CD4-positive, alpha-beta T cell (primary cell): ENCODE data around the gene ZNF75A. TPM values are rescaled to one million over a fixed set of nuclear protein-coding genes. Genes with fewer than 3 reads are reported as not detected.

Experiments
- ATAC-seq: fragments of 200-7000 bp; cut with Tn5 transposase; one replicate; pipeline ENCODE4 v1.10.0; 2022; ENCODE audit warnings: mild to moderate bottlenecking; ENCODE audit not compliant: poor library complexity
- CTCF ChIA-PET: fragments of 350-600 bp; sonication (Branson Sonifier 250); formaldehyde crosslinking; loops from one replicate; lab custom pipeline; 2021; ENCODE audit warnings: antibody characterized with exemption, inconsistent platforms; lab: Charles Lee
- POLR2A ChIA-PET: fragments of 350-600 bp; sonication (Branson Sonifier 250); formaldehyde crosslinking; loops from one replicate; lab custom pipeline; 2021; ENCODE audit warnings: antibody characterized with exemption, inconsistent platforms; lab: Charles Lee
- DNase-seq, 14 experiments: peaks; one replicate each; pipeline ENCODE4 v3.0.0-alpha.2; 2013 to 2020; ENCODE audit warnings: mixed read lengths in 2 of 14
- H3K27ac ChIP-seq, 2 donors: one replicate each; pipeline versions ENCODE4 v1.5.1 to v1.7.0; 2013; ENCODE audit warnings: low read length in 2 of 2, low read depth in 1 of 2, mild to moderate bottlenecking in 1 of 2
- H3K27me3 ChIP-seq, 2 experiments: 1 replicate in 1 of 2; 2 replicates in 1 of 2; pipeline versions ENCODE4 v1.6.1 to v1.7.0; 2013; ENCODE audit warnings: low read length in 2 of 2, control low read depth in 1 of 2, mild to moderate bottlenecking in 1 of 2, moderate library complexity in 1 of 2; ENCODE audit not compliant: insufficient read depth in 2 of 2, control insufficient read depth in 1 of 2
- H3K36me3 ChIP-seq: one replicate; pipeline ENCODE4 v1.6.1; 2013; ENCODE audit warnings: low read length, control low read depth; ENCODE audit not compliant: insufficient read depth
- H3K4me1 ChIP-seq: one replicate; pipeline ENCODE4 v1.6.1; 2013; ENCODE audit warnings: low read length, control low read depth; ENCODE audit not compliant: insufficient read depth
- H3K4me3 ChIP-seq: one replicate; pipeline ENCODE4 v1.5.1; 2013; ENCODE audit warnings: mild to moderate bottlenecking, low read length, moderate library complexity
- H3K9me3 ChIP-seq, 2 experiments: 1 replicate in 1 of 2; 2 replicates in 1 of 2; pipeline versions ENCODE4 v1.6.1 to v1.7.0; 2013; ENCODE audit warnings: low read length in 2 of 2, mild to moderate bottlenecking in 2 of 2, control low read depth in 1 of 2, moderate library complexity in 1 of 2; ENCODE audit not compliant: control insufficient read depth in 1 of 2, insufficient read depth in 1 of 2
- H3K27ac Mint-ChIP-seq: one replicate; pipeline ENCODE4 v1.8.0; 2020; ENCODE audit warnings: mixed read lengths
- H3K27me3 Mint-ChIP-seq: one replicate; pipeline ENCODE4 v1.8.0; 2021; ENCODE audit warnings: mixed read lengths
- H3K36me3 Mint-ChIP-seq: one replicate; pipeline ENCODE4 v1.8.0; 2021; ENCODE audit warnings: low read depth, mixed read lengths
- H3K4me1 Mint-ChIP-seq: one replicate; pipeline ENCODE4 v1.8.0; 2021; ENCODE audit warnings: low read depth, mixed read lengths
- H3K4me3 Mint-ChIP-seq: one replicate; pipeline ENCODE4 v1.8.0; 2020; ENCODE audit warnings: mild to moderate bottlenecking, mixed read lengths
- H3K9me3 Mint-ChIP-seq: one replicate; pipeline ENCODE4 v1.8.0; 2020; ENCODE audit warnings: mixed read lengths
- CTCF ChIP-seq: fragments of 200-600 bp; IDR thresholded peaks from one replicate; pipeline ENCODE4 v1.8.0; 2022; ENCODE audit warnings: antibody characterized with exemption, mild to moderate bottlenecking
- intact Hi-C, 2 experiments: fragments of 100-400 bp; cut with DNase I in 1 of 2; cut with micrococcal nuclease in 1 of 2; formaldehyde crosslinking; loops; one replicate each; pipeline versions ENCODE4 v1.15.1 to v1.9.0; 2023 to 2025; cut with DNase I, micrococcal nuclease
- total RNA-seq, 174 experiments: library from RNA in 2 of 174; stranded (reverse) in 2 of 174; gene quantifications; one replicate each; pipeline ENCODE4 v1.2.3 and lab custom pipeline; 2021 to 2026

The ZNF75A gene
- total RNA-seq, 2 experiments from 2014 or later, result 41.7 to 42.2 TPM

GRCh38 chr16:3328104-3328503 lies 22.8 kb downstream of the ZNF75A start:
- Histone ChIP-seq H3K9me3 (peaks cover 8 to 24% of the 10 kb centered on the region in 2 experiments), H3K27me3 (no peaks in the 10 kb centered on the region), H3K4me3 (no peak overlapping the region), H3K4me1 (no peaks in the 10 kb centered on the region), H3K36me3 (no peaks in the 10 kb centered on the region), H3K27ac (no peak overlapping the region)
- no peak for TF ChIP-seq CTCF
- peaks cover 38% of the 10 kb centered on the region for H3K36me3 Mint-ChIP-seq
- POLR2A ChIA-PET, result interaction anchor here (1.0 kb wide), 1 partner anchor 45 kb away, joined by 3 read pairs; the partner anchor contains the start of gene ZNF263
- H3K4me1 Mint-ChIP-seq, result no peaks in the 10 kb centered on the region
- ATAC-seq (no peak), DNase-seq (no peak)
- peaks cover 8% of the 10 kb centered on the region for H3K9me3 Mint-ChIP-seq
- no peak overlapping the region for H3K27ac Mint-ChIP-seq
- no peak overlapping the region for H3K4me3 Mint-ChIP-seq
- intact Hi-C loops, result no loop called here
- CTCF ChIA-PET, result no interaction called here
- H3K27me3 Mint-ChIP-seq, result no peaks in the 10 kb centered on the region

GRCh38 chr16:3328643-3329042 lies 23.3 kb downstream of the ZNF75A start:
- no peaks in the 10 kb centered on the region for H3K36me3 ChIP-seq
- DNase-seq (no peak), ATAC-seq (no peak)
- no peak for TF ChIP-seq CTCF
- H3K27ac ChIP-seq, result no peak overlapping the region
- intact Hi-C loops, result no loop called here
- POLR2A ChIA-PET, result interaction anchor here (1.0 kb wide), 1 partner anchor 46 kb away, joined by 3 read pairs; the partner anchor contains the start of gene ZNF263
- no peak overlapping the region for H3K4me3 ChIP-seq
- H3K27me3 ChIP-seq, result no peaks in the 10 kb centered on the region
- no peak overlapping the region for H3K27ac Mint-ChIP-seq
- no peak overlapping the region for H3K4me3 Mint-ChIP-seq
- no peaks in the 10 kb centered on the region for H3K4me1 ChIP-seq
- CTCF ChIA-PET, result no interaction called here
- no peaks in the 10 kb centered on the region for H3K27me3 Mint-ChIP-seq
- peaks cover 2 to 29% of the 10 kb centered on the region in 2 experiments for H3K9me3 ChIP-seq
- H3K36me3 Mint-ChIP-seq, result peaks cover 35% of the 10 kb centered on the region
- peaks cover 10% of the 10 kb centered on the region for H3K9me3 Mint-ChIP-seq
- no peaks in the 10 kb centered on the region for H3K4me1 Mint-ChIP-seq

- Mint-ChIP-seq H3K4me3 (no peak overlapping the region), H3K4me1 (no peaks in the 10 kb centered on the region), H3K36me3 (no peaks in the 10 kb centered on the region), H3K27me3 (no peaks in the 10 kb centered on the region), H3K9me3 (no peaks in the 10 kb centered on the region), H3K27ac (no peak overlapping the region)
- DNase-seq (no peak), ATAC-seq (no peak)
- H3K4me3 ChIP-seq, result no peak overlapping the region
- POLR2A ChIA-PET, result no interaction called here
- H3K36me3 ChIP-seq, result no peaks in the 10 kb centered on the region
- no peak overlapping the region for H3K27ac ChIP-seq
- intact Hi-C loops, result no loop called here
- H3K9me3 ChIP-seq, result no peaks in the 10 kb centered on the region
- CTCF ChIA-PET, result no interaction called here
- no peak for TF ChIP-seq CTCF
- H3K4me1 ChIP-seq, result no peaks in the 10 kb centered on the region
- no peaks in the 10 kb centered on the region for H3K27me3 ChIP-seq
Observed at GRCh38 chr16:3346041-3346440, 40.7 kb downstream of the ZNF75A start.
